Measurements from ENCODE around the gene NDST4.

DNA sequence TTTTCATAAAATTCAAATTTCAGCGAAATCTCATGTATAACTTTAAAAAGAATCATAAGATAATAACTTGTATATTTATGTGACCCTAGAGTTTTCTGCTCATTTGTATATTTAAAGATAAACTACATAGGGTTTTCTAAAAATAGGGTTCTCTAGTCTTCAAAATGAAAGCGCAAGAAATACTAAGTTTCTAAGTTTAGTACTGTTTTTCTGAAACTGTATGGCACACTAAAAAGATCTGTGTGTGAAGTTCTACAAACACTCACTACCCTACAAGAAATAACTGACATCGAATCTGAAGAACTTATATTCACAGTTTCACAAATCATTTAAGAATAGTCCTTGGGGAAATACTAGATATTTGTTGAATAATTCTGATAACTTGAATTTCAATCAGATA lies 38.7 kb upstream of the NDST4 start:
- TF ChIP-seq CTCF (IDR thresholded peaks at IDR 0.05): no peak
- no peak for TF ChIP-seq POLR2AphosphoS5 (IDR thresholded peaks at IDR 0.05; ENCODE audit: insufficient read depth in 1 of 2, low read depth in 1 of 2)
- TF ChIP-seq POLR2A (IDR thresholded peaks at IDR 0.05): no peak

All from vagina (tissue), 2 donors.